Activated T-cell treated with anti-CD3 and anti-CD28 coated beads, Interleukin-2, amount 50 U/mL, for 72 hours (primary cell): Measurements from ENCODE around the gene TBKBP1. TPM values are rescaled to one million over a fixed set of nuclear protein-coding genes. Genes with fewer than 3 reads are reported as not detected.

Experiments
- ATAC-seq, 2 donors: fragments of 150-1000 bp; cut with Tn5 transposase; replicated peaks in 1 of 2; 2 replicates each; pipeline ENCODE4 v1.10.0; 2021; ENCODE audit warnings: moderate library complexity in 2 of 2, mild to moderate bottlenecking in 1 of 2
- DNase-seq, 2 donors: peaks; one replicate each; pipeline ENCODE4 v3.0.0; 2021 to 2022; ENCODE audit warnings: mixed read lengths in 1 of 2
- H3K27ac Mint-ChIP-seq: one replicate; pipeline ENCODE4 v1.8.0; 2022; ENCODE audit warnings: mild to moderate bottlenecking, moderate library complexity, mixed read lengths
- H3K27me3 Mint-ChIP-seq: one replicate; pipeline ENCODE4 v1.8.0; 2022; ENCODE audit warnings: low read depth, mixed read lengths
- H3K36me3 Mint-ChIP-seq, 2 donors: one replicate each; pipeline ENCODE4 v1.8.0; 2022; ENCODE audit warnings: mixed read lengths in 2 of 2, mild to moderate bottlenecking in 1 of 2; ENCODE audit not compliant: insufficient read depth in 2 of 2
- H3K4me1 Mint-ChIP-seq: one replicate; pipeline ENCODE4 v1.8.0; 2022; ENCODE audit warnings: low read depth, mixed read lengths
- H3K4me3 Mint-ChIP-seq, 2 donors: one replicate each; pipeline ENCODE4 v1.8.0; 2022; ENCODE audit warnings: mild to moderate bottlenecking in 2 of 2, mixed read lengths in 2 of 2, moderate library complexity in 2 of 2
- H3K9me3 Mint-ChIP-seq, 2 donors: one replicate each; pipeline ENCODE4 v1.8.0; 2022; ENCODE audit warnings: mixed read lengths in 2 of 2
- total RNA-seq, 2 donors: library from RNA; stranded (reverse); gene quantifications; one replicate each; pipeline ENCODE4 v1.2.3, GENCODE V29; 2022

The TBKBP1 gene
- total RNA-seq, 2 donors from 2014 or later = 24.2 to 28.7 TPM

DNA sequence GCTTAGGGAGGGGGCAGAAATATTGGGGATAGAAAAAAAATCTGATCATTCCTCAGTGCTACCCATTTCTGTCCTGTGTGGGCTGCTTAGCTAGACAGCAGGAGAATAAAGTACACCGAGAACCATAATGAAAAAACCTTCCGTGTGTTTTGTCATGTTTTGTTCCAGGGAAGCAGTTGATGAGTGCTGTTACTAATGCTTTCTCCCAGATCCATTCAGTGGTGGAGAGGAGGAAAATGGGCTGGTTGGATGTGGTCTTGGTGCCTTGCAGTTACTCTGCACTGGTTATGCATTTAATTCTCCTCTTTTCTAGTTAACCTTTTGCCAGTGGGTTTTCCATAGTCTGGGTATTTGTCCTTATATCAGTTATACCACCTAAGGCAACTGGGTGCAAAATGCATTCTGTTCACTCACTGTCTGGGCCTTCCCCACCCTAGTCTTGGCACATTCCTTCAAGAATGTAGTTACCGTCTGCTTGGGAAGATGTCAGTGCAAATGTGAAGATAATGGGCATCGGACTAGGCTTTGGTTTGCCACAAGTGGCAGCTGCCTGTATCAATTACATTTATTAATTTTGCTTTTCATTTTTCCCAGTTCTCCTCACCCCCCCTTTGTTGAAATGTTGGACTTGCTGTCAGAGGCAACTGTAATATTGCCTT is 9.3 kb upstream of the TBKBP1 start:
- DNase-seq (no peak), ATAC-seq (no peak)
- Mint-ChIP-seq H3K4me3 (no peak overlapping the region), H3K4me1 (peaks cover 29% of the 10 kb centered on the region), H3K27ac (peak overlapping the region; percentile 88), H3K36me3 (peaks cover 16 to 52% of the 10 kb centered on the region in 2 donors), H3K9me3 (no peaks in the 10 kb centered on the region), H3K27me3 (no peaks in the 10 kb centered on the region)

DNA sequence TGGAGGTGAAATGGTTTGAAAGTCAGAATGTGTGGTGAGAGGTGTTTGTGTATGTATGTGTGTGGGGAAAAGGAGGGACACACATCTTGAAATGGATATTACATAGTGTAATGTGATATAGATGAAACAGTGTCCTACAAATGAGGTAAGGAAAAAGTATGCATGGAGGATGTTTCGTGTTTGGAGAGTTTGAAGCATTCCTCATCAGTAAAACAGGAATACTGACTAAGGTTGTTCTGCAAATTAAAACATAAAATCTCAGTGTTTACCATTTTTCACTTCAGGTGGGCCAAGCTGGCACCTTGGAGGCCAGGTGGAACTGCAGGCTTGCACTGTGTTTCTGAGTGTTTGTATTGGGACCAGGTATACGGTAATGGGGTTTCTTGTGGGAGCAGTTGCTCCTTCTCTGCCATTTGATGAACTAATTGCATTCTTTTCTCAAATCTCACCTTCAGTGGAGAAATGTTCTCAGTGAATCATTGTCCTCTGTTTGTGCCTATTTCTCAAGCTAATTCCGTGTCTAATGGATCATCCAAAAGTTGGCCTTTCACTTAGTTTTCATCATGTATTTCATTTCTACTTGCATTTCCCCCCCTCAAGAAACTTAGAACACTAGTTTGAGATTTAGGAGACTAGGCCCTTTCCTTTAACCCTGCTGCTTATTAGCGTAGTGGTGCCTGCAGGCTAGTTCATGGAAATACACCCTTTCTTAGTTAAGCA is 8.2 kb upstream of the TBKBP1 start:
- H3K4me3 Mint-ChIP-seq = no peak overlapping the region
- H3K27me3 Mint-ChIP-seq = no peaks in the 10 kb centered on the region
- ATAC-seq (no peak), DNase-seq (no peak)
- H3K4me1 Mint-ChIP-seq = peaks cover 27% of the 10 kb centered on the region
- peaks cover 12 to 42% of the 10 kb centered on the region in 2 donors for H3K36me3 Mint-ChIP-seq
- H3K27ac Mint-ChIP-seq = peak overlapping the region; percentile 69
- H3K9me3 Mint-ChIP-seq = no peaks in the 10 kb centered on the region

DNA sequence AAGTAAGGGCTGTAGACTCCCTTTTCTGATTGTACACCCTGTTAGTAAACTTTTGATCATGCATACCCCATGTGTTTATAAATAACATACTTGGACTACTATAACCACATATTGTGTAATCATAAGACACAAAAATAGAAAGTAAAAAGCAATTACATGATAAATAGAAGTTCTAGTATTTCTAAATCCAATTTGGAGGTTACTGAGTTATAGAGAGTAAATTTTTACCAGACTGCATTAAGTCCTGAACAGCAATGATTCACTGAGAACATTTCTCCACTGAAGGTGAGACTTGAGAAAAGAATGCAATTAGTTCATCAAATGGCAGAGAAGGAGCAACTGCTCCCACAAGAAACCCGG is 7.7 kb upstream of the TBKBP1 start:
- H3K27ac Mint-ChIP-seq = peak overlapping the region; percentile 27

DNA sequence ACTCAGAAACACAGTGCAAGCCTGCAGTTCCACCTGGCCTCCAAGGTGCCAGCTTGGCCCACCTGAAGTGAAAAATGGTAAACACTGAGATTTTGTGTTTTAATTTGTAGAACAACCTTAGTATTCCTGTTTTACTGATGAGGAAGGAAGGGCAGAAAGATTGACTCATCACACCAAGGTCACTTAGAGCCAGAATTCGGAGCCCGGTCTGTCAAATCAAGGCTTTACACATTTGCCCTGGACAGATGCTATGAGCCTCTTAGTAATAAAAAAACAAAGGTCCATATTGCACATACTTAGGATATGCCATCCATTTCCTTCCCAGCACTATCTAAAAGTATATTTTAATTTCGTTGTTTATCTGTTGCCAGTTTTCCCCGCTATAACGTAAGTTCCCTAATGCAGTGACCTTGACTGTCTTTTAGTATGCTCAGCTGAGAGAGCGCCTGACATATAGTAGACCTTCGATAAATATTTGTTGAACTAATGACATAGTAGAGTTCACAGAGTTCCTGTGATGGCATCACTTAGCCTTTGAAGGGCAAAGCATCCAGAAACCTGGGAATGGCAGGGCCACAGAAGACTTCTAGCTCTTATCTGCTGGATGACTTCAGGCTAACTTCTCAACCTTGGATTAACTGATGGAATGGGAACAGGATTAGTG is 7.2 kb upstream of the TBKBP1 start:
- Mint-ChIP-seq H3K27me3 (no peaks in the 10 kb centered on the region), H3K27ac (no peak overlapping the region), H3K4me1 (peaks cover 28% of the 10 kb centered on the region), H3K9me3 (no peaks in the 10 kb centered on the region), H3K4me3 (no peak overlapping the region), H3K36me3 (peaks cover 10 to 35% of the 10 kb centered on the region in 2 donors)
- no peak for DNase-seq
- no peak for ATAC-seq

More for the DNA sequence above, 7.7 kb upstream of the TBKBP1 start:
- Mint-ChIP-seq H3K4me1 (peaks cover 25% of the 10 kb centered on the region), H3K36me3 (peaks cover 10 to 39% of the 10 kb centered on the region in 2 donors), H3K4me3 (no peak overlapping the region), H3K27me3 (no peaks in the 10 kb centered on the region), H3K9me3 (no peaks in the 10 kb centered on the region)
- ATAC-seq (no peak), DNase-seq (no peak)

DNA sequence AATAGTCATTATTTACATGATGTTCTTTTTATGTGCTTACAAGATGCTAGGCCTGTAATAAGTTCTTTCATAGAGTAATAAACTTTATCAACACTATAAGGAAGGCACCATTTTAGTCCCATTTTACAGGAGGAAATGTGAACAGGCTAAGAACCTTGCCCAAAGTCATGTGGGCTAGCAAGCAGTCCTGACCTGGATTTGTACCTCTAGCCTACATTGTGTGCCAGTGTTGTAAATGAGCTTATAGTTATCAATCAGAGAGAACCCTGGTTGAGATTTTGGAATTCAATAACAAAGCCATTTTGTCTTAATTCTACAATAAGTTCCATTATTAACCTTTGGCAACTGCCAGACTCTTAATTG is 6.7 kb upstream of the TBKBP1 start:
- no peak overlapping the region for H3K4me3 Mint-ChIP-seq
- H3K4me1 Mint-ChIP-seq = peaks cover 28% of the 10 kb centered on the region
- no peaks in the 10 kb centered on the region for H3K27me3 Mint-ChIP-seq
- ATAC-seq = no peak
- peaks cover 7 to 30% of the 10 kb centered on the region in 2 donors for H3K36me3 Mint-ChIP-seq
- peak overlapping the region; percentile 8 for H3K27ac Mint-ChIP-seq
- DNase-seq = no peak
- H3K9me3 Mint-ChIP-seq = no peaks in the 10 kb centered on the region

DNA sequence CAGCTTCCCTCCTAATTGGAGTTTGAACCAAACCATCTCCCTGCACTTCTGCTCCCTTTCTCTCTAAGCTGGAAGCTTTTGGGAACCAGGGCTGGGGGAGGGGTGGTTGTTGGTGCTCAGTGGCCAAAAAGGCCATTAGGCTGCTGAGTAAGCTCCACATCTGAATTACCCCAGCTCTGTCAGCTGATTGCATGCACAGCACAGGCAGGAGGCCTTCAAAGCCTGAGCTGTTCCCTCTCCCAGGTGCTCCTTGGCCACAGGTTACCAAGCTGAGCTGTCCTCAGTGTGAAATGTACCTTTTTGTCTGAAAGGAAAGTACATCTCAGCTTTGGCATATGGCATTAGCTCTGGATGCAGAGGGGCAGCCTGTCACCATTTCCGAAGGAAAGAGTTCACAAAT is 6.2 kb upstream of the TBKBP1 start:
- ATAC-seq (peak in 1 of 2 donors; percentile 18), DNase-seq (no peak)
- no peak overlapping the region for H3K4me3 Mint-ChIP-seq
- no peaks in the 10 kb centered on the region for H3K9me3 Mint-ChIP-seq
- peak overlapping the region; percentile 8 for H3K27ac Mint-ChIP-seq
- H3K36me3 Mint-ChIP-seq = peaks cover 6 to 25% of the 10 kb centered on the region in 2 donors
- no peaks in the 10 kb centered on the region for H3K27me3 Mint-ChIP-seq
- peaks cover 28% of the 10 kb centered on the region for H3K4me1 Mint-ChIP-seq

DNA sequence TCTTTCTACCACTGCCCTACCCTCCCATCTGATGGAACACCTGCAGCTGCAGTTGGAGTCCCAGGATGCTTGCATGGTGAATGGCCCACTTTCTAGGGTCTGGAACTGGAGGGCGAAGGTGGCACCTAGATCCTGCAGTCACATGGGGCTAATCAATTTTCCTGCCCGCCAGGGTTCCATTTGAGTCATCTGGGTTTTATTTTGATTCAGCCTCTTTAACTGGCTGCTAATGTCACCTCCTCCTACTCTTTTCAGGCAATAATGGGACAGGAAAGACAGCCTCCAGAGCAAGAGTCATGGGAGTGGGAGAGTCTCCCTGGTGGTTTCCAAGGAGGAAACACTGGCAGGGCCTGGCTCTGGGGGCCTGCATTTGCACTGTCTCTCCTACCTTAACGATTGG is 3.8 kb upstream of the TBKBP1 start:
- peaks cover 41% of the 10 kb centered on the region for H3K4me1 Mint-ChIP-seq
- H3K4me3 Mint-ChIP-seq = no peak overlapping the region
- H3K9me3 Mint-ChIP-seq = no peaks in the 10 kb centered on the region
- H3K27me3 Mint-ChIP-seq = no peaks in the 10 kb centered on the region
- peaks cover 5 to 10% of the 10 kb centered on the region in 2 donors for H3K36me3 Mint-ChIP-seq
- H3K27ac Mint-ChIP-seq = no peak overlapping the region
- DNase-seq = no peak
- ATAC-seq = peak; percentile 1 to 5

DNA sequence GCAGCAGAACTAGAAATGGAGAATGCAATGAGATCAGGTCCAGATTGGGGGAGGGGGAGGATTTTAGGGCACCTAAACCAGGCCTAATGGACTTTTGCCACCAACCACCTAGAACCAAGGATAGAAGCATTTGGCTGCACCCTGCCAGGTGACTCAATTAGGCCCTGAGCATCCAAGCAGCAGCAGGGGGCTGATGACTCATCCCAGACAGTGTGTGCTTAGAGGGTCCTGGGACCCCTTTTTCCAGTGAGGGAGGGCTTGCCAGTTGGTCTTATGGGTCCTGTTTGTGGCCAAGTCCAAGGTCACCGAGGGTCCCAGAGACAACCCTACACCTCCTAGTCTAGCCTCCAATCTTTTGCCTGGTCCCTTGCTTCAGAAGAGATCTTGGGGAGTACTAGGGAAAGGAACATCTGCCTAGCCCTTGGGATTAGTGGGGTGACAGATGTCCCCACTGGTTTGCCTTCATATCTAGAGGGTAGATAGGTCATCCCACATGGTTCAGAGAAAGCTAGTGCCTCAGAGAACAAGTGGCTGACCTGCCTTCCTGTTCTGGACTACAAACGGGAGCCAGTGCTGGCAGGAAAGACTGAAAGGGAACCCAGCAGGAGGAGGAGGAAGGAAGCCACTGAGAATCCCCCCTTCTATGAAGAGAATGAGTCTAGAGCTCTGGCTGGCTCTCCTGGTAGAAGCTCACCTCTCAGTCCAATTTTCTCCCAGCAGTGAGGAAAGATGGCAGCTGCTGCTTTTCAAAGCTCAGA is 1.6 kb upstream of the TBKBP1 start:
- no peaks in the 10 kb centered on the region for H3K9me3 Mint-ChIP-seq
- H3K27ac Mint-ChIP-seq = peak overlapping the region; percentile 42
- peak overlapping the region; percentile 86 to 95 for H3K4me3 Mint-ChIP-seq
- peaks cover 2% of the 10 kb centered on the region in 2 donors for H3K36me3 Mint-ChIP-seq
- H3K27me3 Mint-ChIP-seq = no peaks in the 10 kb centered on the region
- ATAC-seq (no peak), DNase-seq (no peak)
- peaks cover 53% of the 10 kb centered on the region for H3K4me1 Mint-ChIP-seq

DNA sequence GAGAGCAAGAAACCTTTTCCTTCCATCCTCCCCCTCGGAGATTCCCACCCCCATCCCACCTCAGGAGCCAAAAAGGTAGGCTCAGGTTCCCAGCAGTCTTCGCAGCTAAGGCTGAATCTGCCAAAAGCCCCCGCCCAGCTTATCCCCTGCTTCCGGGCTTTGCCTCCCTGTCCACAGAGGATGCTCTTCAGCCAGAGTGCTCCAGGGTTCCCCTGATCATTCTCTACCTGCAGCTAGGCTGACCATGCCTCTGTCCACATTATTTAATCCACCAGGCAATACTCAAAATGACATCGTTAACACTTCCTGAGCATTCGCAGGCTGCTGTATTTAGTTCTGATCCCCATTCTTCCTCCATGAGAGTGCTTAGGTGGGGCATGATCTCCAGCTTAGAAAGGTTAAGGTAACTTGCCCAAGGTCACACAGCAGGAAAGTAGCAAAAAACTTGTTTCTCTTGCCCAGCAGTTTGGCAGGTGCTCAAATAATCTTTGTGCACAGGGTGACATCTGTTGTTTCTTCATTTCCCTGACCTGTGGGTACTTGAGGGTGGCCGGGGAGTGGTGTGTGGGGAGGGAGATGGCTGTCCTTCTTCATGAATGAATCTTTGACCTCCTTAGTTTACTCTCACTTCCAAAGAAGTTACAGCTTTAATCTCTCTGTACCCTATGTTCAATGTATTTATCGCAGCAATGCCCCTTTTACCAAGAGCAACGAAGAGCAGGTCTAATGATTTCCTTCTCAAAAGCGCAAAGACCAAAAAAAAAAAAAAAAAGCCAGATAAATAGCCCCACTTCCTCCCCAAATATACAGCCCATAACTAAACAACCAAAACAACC is 848 bp upstream of the TBKBP1 start:
- ATAC-seq (no peak), DNase-seq (no peak)
- peaks cover 2% of the 10 kb centered on the region in 2 donors for H3K36me3 Mint-ChIP-seq
- peaks cover 48% of the 10 kb centered on the region for H3K4me1 Mint-ChIP-seq
- peak overlapping the region; percentile 86 to 95 for H3K4me3 Mint-ChIP-seq
- peak overlapping the region; percentile 97 for H3K27ac Mint-ChIP-seq
- no peaks in the 10 kb centered on the region for H3K27me3 Mint-ChIP-seq
- no peaks in the 10 kb centered on the region for H3K9me3 Mint-ChIP-seq

DNA sequence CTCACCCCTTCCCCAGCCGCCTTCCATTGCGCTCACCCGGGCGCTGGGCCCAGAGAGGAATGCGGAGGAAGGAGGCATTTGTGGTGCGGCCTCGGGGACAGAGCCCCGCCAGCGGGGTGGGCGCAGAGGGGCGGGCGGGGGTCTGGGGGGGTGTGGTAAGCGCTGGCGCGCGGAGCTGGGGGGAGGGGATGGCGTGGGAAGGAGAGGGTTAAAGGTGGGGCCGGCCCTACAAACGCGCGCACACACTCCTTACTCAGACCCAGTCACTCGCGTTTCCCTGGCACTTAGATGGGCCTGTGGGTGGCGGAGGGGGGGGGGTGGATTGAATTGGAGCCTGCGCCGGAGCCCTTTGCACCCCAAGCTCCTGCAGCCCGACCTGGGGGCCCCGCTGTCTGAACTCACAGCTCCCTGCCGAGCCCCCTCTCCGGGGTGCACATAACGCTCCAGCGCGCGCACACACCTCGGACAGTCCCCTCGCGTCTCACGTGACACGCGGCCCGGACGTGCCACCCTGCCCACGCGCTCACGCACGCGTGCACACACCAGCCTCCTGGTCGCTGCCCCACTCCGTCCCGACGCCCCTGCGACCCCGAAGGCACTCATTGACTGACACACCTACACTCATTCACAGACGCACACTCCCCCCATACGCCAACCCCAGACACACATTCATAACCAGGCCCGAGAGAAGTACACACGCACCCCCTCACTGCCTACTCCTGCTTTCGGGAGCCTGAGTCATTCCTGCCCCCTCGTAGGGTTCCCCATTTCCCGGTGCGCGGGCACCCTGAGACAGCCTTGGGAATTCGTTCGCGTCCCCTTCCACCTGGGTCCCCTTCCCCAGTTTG is 844 bp downstream of the TBKBP1 start:
- H3K4me3 Mint-ChIP-seq = peak overlapping the region; percentile 80 to 86
- no peaks in the 10 kb centered on the region for H3K27me3 Mint-ChIP-seq
- peaks cover 2 to 4% of the 10 kb centered on the region in 2 donors for H3K36me3 Mint-ChIP-seq
- peak; percentile 55 to 57 for ATAC-seq
- DNase-seq = peak; percentile 60 to 72
- peak overlapping the region; percentile 79 for H3K27ac Mint-ChIP-seq
- H3K4me1 Mint-ChIP-seq = peaks cover 65% of the 10 kb centered on the region
- H3K9me3 Mint-ChIP-seq = no peaks in the 10 kb centered on the region

DNA sequence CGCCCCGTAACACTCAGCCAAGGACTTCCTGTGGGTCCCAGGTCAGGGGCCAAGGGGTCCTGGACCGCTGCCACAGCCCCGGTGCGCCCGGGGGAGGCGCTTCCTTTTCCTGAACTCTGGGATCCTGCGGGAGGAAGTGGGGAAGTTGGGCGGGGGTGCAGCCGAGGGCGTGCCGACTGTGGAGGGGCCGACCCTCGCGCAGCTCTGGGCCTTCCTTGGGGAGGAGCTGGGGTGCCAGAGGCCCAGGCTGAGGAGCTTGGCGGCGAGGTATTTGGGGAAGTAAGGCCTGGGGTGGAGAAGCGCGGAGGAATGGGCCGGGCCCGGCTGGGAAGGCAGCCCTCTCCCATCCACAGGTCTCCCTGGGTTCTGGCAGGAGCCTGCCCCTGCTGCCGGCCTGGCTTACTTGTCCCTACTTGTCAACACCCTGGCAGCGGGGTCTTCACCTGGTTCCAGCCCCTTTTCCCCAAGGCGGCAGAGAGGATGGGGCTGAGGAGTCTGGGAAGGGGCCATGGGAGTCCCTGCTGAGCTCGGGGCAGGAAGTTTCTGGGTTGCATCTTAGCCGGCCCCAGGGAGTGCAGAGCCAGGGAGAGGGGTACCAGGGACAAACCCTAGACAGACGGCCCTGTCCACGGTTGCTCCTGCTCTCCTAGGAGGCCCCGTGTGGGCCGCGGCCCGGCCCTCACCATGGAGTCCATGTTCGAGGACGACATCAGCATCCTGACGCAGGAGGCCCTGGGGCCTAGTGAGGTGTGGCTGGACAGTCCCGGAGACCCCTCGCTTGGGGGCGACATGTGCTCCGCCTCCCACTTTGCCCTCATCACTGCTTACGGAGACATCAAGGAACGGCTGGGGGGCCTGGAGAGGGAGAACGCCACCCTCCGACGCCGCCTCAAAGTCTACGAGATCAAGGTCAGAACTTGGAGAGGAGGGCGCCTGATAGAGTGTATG is 1.7 kb downstream of the TBKBP1 start:
- H3K9me3 Mint-ChIP-seq = no peaks in the 10 kb centered on the region
- H3K4me3 Mint-ChIP-seq = peak overlapping the region; percentile 80 to 86
- ATAC-seq = no peak
- H3K27me3 Mint-ChIP-seq = no peaks in the 10 kb centered on the region
- peaks cover 62% of the 10 kb centered on the region for H3K4me1 Mint-ChIP-seq
- peak overlapping the region; percentile 79 for H3K27ac Mint-ChIP-seq
- H3K36me3 Mint-ChIP-seq = peaks cover 2 to 4% of the 10 kb centered on the region in 2 donors
- no peak for DNase-seq
